SK-N-MC (cell line): ENCODE measurements around the gene WFDC6.

Source experiments
- DNase-seq: peaks from one replicate; pipeline ENCODE4 v3.0.0-alpha.2; 2011; ENCODE audit warnings: low read depth, low spot score
- H3K27ac ChIP-seq: fragments of 200-600 bp; sonication (generic); 2 replicates; pipeline ENCODE4 v1.5.1; 2016; ENCODE audit warnings: mixed run types
- H3K36me3 ChIP-seq: fragments of 200-600 bp; sonication (generic); 2 replicates; pipeline ENCODE4 v1.6.1; 2017; ENCODE audit warnings: antibody characterized with exemption, low read length, mixed read lengths; ENCODE audit not compliant: insufficient read depth
- H3K4me3 ChIP-seq: fragments of 200-600 bp; sonication (generic); 2 replicates; pipeline ENCODE4 v1.5.1; 2016
- H3K9ac ChIP-seq: fragments of 200-600 bp; sonication (generic); 2 replicates; pipeline ENCODE4 v1.8.0; 2017; ENCODE audit warnings: mixed run types, mixed read lengths; ENCODE audit not compliant: insufficient read length
- H3K9me3 ChIP-seq: fragments of 200-600 bp; sonication (generic); 2 replicates; pipeline ENCODE4 v1.6.1; 2017; ENCODE audit warnings: low read depth, mild to moderate bottlenecking, antibody characterized with exemption, low read length, moderate library complexity, mixed read lengths
- EZH2 ChIP-seq: fragments of 200-600 bp; sonication (generic); IDR thresholded peaks from one replicate; pipeline ENCODE4 v1.6.1; 2017; ENCODE audit warnings: antibody characterized with exemption
- FOXP2 ChIP-seq: optimal IDR thresholded peaks from 2 replicates; pipeline ENCODE3; 2011; ENCODE audit warnings: mild to moderate bottlenecking, moderate library complexity; ENCODE audit not compliant: insufficient read depth; ENCODE audit errors: extremely low read length, control extremely low read depth
- POLR2AphosphoS5 ChIP-seq: IDR thresholded peaks from 2 replicates; pipeline ENCODE4 v1.6.1; 2012; ENCODE audit warnings: mild to moderate bottlenecking, low read depth, low read length, borderline replicate concordance

WFDC6 gene

GRCh38 chr20:45527294-45527693 lies 12.0 kb downstream of the WFDC6 start:
- no peak for DNase-seq
- TF ChIP-seq FOXP2 (no peak), EZH2 (no peak), POLR2AphosphoS5 (no peak)
- Histone ChIP-seq H3K9ac (no peak overlapping the region), H3K4me3 (no peak overlapping the region), H3K9me3 (no peaks in the 10 kb centered on the region), H3K27ac (no peak overlapping the region), H3K36me3 (no peaks in the 10 kb centered on the region)

- no peak for DNase-seq
- no peak for TF ChIP-seq FOXP2
- TF ChIP-seq POLR2AphosphoS5, result no peak
- TF ChIP-seq EZH2, result no peak
- Histone ChIP-seq H3K4me3 (no peak overlapping the region), H3K9ac (no peak overlapping the region), H3K9me3 (no peaks in the 10 kb centered on the region), H3K27ac (no peak overlapping the region), H3K36me3 (no peaks in the 10 kb centered on the region)
These were observed 15.5 kb downstream of the WFDC6 start for GRCh38 chr20:45523821-45524220.

- TF ChIP-seq FOXP2 (no peak), EZH2 (no peak), POLR2AphosphoS5 (no peak)
- H3K9ac ChIP-seq, result no peak overlapping the region
- H3K4me3 ChIP-seq, result no peak overlapping the region
- no peaks in the 10 kb centered on the region for H3K9me3 ChIP-seq
- DNase-seq, result no peak
- no peak overlapping the region for H3K27ac ChIP-seq
- no peaks in the 10 kb centered on the region for H3K36me3 ChIP-seq
These were observed 21.0 kb downstream of the WFDC6 start for GRCh38 chr20:45518282-45518681.

- TF ChIP-seq EZH2 (no peak), POLR2AphosphoS5 (no peak), FOXP2 (no peak)
- H3K36me3 ChIP-seq, result no peaks in the 10 kb centered on the region
- no peak within 1 kb of the TSS for H3K27ac ChIP-seq
- H3K9me3 ChIP-seq, result no peaks in the 10 kb centered on the region
- no peak for DNase-seq
- H3K4me3 ChIP-seq, result no peak within 1 kb of the TSS
- no peak within 1 kb of the TSS for H3K9ac ChIP-seq
These were observed 24.0 kb downstream of the WFDC6 start, which contains the start of gene SPINT3 for GRCh38 chr20:45515147-45515913. Gene SPINT3, minus strand, starts transcription at chr20:45515622. Its CDS starts 14 bp downstream, at chr20:45515608.

GRCh38 chr20:45510242-45510862 lies 28.9 kb downstream of the WFDC6 start:
- Histone ChIP-seq H3K9ac (no peak overlapping the region), H3K9me3 (no peaks in the 10 kb centered on the region), H3K27ac (no peak overlapping the region), H3K4me3 (no peak overlapping the region), H3K36me3 (no peaks in the 10 kb centered on the region)
- no peak for DNase-seq
- TF ChIP-seq EZH2, result no peak

GRCh38 chr20:45509091-45509490 lies 30.2 kb downstream of the WFDC6 start:
- no peak overlapping the region for H3K27ac ChIP-seq
- H3K9me3 ChIP-seq, result no peaks in the 10 kb centered on the region
- H3K4me3 ChIP-seq, result no peak overlapping the region
- no peak for DNase-seq
- H3K36me3 ChIP-seq, result no peaks in the 10 kb centered on the region
- TF ChIP-seq EZH2, result no peak
- H3K9ac ChIP-seq, result no peak overlapping the region

GRCh38 chr20:45508068-45508886 lies 31.0 kb downstream of the WFDC6 start:
- H3K9me3 ChIP-seq, result no peaks in the 10 kb centered on the region
- no peak overlapping the region for H3K4me3 ChIP-seq
- DNase-seq, result no peak
- no peak overlapping the region for H3K9ac ChIP-seq
- H3K27ac ChIP-seq, result no peak overlapping the region
- TF ChIP-seq FOXP2 (no peak), EZH2 (no peak), POLR2AphosphoS5 (no peak)
- H3K36me3 ChIP-seq, result no peaks in the 10 kb centered on the region

- Histone ChIP-seq H3K27ac (no peak overlapping the region), H3K9ac (no peak overlapping the region), H3K9me3 (no peaks in the 10 kb centered on the region), H3K36me3 (no peaks in the 10 kb centered on the region), H3K4me3 (no peak overlapping the region)
- DNase-seq, result no peak
- no peak for TF ChIP-seq POLR2AphosphoS5
- no peak for TF ChIP-seq EZH2
- TF ChIP-seq FOXP2, result no peak
These were observed 32.1 kb downstream of the WFDC6 start for GRCh38 chr20:45507011-45507820.
